Epithelial cell of proximal tubule (primary cell): ENCODE results near the gene CXorf58. TPM values are rescaled to one million over a fixed set of nuclear protein-coding genes. Genes with fewer than 3 reads are reported as not detected.

Source experiments
- DNase-seq: peaks from one replicate; pipeline ENCODE4 v3.0.0-alpha.2; 2011; ENCODE audit warnings: low read depth
- H3K4me3 ChIP-seq: 2 replicates; pipeline ENCODE4 v1.5.1; 2011; ENCODE audit warnings: low read depth, mild to moderate bottlenecking, low read length
- CTCF ChIP-seq: conservative IDR thresholded peaks from 2 replicates; pipeline ENCODE4 v1.5.1; 2012; ENCODE audit warnings: low read depth, mild to moderate bottlenecking, low read length
- total RNA-seq: library from RNA; depleted of rRNA; stranded (reverse); fragments of >200 nt; gene quantifications from 2 replicates; pipeline ENCODE4 v1.2.3, GENCODE V29; 2015

CXorf58 gene
- total RNA-seq, 1 donor from 2014 or later = not detected

GRCh38 chrX:23937100-23937499 lies 29.3 kb downstream of the CXorf58 start:
- DNase-seq = no peak
- H3K4me3 ChIP-seq = no peak overlapping the region
- TF ChIP-seq CTCF = no peak

- TF ChIP-seq CTCF = no peak
- DNase-seq = no peak
- no peak overlapping the region for H3K4me3 ChIP-seq
Measured at GRCh38 chrX:23938690-23939089, 30.9 kb downstream of the CXorf58 start.

- H3K4me3 ChIP-seq = no peak overlapping the region
- no peak for DNase-seq
- TF ChIP-seq CTCF = no peak
Measured at GRCh38 chrX:23939203-23939602, 31.4 kb downstream of the CXorf58 start.

- no peak overlapping the region for H3K4me3 ChIP-seq
- no peak for DNase-seq
- TF ChIP-seq CTCF = no peak
Measured at GRCh38 chrX:23944234-23944633, 36.4 kb downstream of the CXorf58 start.

GRCh38 chrX:23945206-23945605 lies 37.4 kb downstream of the CXorf58 start:
- no peak for DNase-seq
- no peak for TF ChIP-seq CTCF
- H3K4me3 ChIP-seq = no peak overlapping the region

- no peak for TF ChIP-seq CTCF
- no peak overlapping the region for H3K4me3 ChIP-seq
- DNase-seq = no peak
Measured at GRCh38 chrX:23952391-23952790, 44.6 kb downstream of the CXorf58 start.

GRCh38 chrX:23952984-23953907 lies 45.4 kb downstream of the CXorf58 start:
- no peak for DNase-seq
- TF ChIP-seq CTCF = no peak
- H3K4me3 ChIP-seq = no peak overlapping the region
